22Rv1 (cell line): ENCODE measurements around the gene NLRP1.

Source experiments
- ZFX ChIP-seq: fragments of 450-650 bp; IDR thresholded peaks from 2 replicates; pipeline ENCODE4 v1.6.1; 2017; ENCODE audit warnings: antibody characterized with exemption, borderline replicate concordance
- TF ChIP-seq, protein P1 (sequence below): fragments of 450-650 bp; IDR thresholded peaks from 2 replicates; pipeline ENCODE4 v1.5.1; 2017; ENCODE audit warnings: mild to moderate bottlenecking

GRCh38 chr17:5478992-5479391, 105.3 kb downstream of the NLRP1 start:
- TF ChIP-seq, protein P1, sequence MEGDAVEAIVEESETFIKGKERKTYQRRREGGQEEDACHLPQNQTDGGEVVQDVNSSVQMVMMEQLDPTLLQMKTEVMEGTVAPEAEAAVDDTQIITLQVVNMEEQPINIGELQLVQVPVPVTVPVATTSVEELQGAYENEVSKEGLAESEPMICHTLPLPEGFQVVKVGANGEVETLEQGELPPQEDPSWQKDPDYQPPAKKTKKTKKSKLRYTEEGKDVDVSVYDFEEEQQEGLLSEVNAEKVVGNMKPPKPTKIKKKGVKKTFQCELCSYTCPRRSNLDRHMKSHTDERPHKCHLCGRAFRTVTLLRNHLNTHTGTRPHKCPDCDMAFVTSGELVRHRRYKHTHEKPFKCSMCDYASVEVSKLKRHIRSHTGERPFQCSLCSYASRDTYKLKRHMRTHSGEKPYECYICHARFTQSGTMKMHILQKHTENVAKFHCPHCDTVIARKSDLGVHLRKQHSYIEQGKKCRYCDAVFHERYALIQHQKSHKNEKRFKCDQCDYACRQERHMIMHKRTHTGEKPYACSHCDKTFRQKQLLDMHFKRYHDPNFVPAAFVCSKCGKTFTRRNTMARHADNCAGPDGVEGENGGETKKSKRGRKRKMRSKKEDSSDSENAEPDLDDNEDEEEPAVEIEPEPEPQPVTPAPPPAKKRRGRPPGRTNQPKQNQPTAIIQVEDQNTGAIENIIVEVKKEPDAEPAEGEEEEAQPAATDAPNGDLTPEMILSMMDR = no peak
- TF ChIP-seq ZFX = no peak
